Measurements from ENCODE around the gene SYT3.

SYT3 gene

DNA sequence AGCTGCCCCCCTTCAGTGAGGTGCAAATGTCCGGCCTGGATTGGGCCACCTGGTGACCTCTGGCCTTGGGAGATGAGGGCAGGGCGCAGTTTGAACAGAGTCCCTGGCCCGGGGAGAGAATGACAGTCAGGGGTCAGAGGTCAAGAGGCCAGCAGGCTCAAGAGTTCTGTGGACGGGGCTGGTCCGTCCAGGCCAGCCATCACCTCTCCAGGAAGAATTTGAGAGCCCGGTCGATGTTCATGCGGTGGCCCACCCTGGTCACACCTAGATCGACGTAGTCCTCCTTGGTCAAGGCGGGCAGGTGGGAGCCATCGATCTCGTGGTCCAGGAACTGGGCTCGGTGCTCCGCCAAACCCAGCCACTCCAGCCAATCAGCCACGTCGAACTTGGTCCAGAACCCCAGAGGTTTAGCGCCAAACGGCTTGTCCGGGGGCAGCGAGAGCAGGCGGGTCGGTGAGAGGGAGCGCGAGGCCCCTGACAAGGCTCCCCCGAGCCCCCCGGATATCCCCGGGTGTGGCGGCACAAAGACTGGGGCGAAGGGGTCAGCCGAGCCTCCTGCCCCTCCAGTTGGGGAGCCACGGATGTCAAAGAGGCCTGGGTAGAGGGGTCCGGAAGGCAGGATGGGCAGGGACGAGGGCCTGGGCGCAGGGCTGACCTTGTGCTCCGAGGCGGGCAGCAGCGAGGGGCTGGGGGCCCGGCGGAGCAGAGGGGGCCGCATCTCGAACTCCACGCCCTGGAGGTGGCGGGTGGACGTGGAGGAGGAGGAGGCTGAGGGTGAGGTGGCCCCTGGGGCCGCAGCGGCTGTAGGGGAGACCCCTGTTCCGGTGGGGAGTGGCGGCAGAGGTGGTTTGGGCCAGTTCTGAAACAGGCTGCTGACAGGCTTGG lies 22.3 kb upstream of the SYT3 start:
- no peak for DNase-seq (ENCODE audit: low read depth in 2 of 2)

DNA sequence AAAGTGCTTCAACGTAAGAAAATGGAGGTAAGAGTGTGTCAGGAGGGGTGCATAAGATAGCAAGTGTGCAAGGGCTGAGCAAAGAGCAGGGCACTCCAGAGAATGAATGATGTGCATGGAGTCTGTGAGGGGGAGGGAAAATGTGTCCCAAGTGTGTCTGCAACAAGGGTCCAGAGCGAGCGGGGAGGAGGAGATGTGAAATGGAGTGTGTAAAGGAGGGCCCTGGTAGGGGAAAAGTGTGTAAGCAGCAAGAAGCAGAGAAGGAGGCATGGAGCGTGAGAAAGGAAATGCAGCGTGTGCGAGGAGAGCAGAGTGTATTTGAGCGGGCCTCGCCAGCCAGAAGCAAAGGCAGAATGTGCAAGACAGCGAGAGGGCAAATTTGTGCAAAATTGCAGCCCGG lies 21.3 kb upstream of the SYT3 start:
- no peak for DNase-seq (ENCODE audit: low read depth in 2 of 2)

- no peak for DNase-seq (ENCODE audit: low read depth in 2 of 2)
These were observed 20.3 kb upstream of the SYT3 start for GRCh38 chr19:50660088-50660366.

- DNase-seq (ENCODE audit: low read depth in 2 of 2): no peak
These were observed 19.8 kb upstream of the SYT3 start for GRCh38 chr19:50659318-50660087.

DNA sequence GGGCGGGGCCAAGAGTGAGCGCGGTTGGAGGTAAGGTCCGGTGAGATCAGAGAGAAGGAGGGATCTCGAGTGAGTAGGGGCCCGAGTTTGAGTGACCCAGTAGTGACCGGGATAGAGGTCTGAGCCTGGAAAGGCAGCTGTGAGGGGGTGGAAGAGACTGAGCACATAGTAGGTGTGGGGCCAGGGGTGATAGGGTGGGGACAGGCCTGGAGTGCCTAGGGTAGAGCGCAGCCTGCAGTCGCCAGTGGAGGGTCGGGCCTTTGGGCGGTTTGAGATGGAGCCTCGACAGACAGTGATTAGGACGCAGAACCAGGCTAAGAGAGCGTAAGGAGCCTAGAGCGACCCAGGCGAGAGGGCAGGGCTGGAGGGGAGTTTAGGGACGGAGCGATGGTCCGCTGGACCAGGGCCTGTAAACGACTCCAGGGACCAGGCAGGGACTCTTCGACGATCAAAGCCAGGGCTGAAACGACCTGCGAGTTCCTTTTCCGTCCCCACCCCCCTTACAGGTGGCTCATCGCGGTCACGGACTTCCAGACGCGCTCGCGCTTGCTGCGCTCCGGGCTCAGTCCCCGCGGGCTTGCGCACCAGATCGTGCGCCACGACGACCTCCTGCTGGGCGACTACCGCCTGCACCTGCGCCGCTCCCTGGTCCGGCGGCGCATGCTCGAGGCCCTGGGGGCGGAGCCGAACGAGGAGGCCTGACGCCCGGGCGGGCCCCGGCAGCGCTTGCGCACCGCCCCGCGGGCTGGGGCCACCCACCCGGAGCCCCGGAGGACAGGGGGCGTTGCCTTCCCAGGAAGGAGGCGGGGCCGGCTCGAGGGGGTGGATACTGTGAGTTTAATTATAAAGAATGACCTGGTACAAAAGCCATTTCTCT lies 19.0 kb upstream of the SYT3 start:
- peak in 1 of 2 experiments; percentile 34 for DNase-seq (ENCODE audit: low read depth in 2 of 2)

DNA sequence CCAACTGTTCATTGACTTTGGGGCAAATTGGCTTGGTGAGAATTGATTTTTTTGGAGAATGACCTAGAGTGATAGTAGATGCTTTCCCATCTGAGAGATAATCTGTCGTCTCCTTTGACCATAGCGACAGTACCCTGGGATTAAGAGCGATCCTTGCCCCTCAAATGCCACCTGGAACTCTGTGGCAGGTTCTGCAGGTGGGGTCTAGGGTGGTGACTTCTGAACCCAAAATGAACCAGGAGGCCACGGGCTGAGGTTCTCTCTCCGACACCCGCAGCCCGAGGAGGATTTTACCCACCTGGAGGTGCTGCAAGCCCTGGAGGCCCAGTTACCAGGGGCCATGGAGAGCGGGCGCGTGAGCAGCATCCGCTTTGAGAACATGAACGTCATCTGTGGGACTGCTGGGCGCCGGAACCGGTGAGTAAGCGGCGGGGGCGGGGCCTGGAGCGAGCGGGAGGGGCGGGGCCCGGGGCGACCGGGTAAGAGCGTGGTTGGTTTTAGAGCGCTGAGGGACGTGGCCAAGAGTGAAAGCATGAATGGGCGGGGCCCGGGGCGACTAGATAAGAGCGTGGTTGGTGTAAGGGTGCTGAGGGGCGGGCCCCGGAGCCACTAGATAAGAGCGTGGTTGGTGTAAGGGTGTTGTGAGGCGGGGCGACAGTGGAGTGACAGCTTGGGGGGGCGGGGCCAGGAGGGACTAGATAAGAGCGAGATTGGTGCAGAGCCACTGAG lies 18.2 kb upstream of the SYT3 start:
- DNase-seq (ENCODE audit: low read depth in 2 of 2): peak; percentile 96 to 97

DNA sequence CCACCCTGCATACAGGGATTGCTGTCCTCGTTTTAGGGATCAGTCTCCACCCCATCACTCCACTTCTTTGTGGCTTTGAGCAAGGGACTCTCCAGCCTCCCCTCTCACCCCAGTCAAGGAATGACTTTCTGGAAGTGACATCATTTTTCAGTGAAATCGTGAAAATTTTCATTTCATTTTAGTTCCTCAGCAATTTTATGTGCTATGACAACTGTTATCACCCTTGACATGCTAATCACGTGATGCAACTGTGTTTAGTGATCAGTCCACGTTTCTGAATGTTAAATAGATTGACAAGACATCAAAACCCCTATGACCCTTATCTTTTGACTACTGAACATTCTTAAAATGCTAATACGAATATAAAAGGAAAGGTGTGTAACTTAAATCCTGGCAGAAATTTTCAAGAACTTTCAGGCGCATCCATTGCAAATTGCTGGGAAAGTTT lies 17.6 kb upstream of the SYT3 start:
- DNase-seq (ENCODE audit: low read depth in 2 of 2): no peak

DNA sequence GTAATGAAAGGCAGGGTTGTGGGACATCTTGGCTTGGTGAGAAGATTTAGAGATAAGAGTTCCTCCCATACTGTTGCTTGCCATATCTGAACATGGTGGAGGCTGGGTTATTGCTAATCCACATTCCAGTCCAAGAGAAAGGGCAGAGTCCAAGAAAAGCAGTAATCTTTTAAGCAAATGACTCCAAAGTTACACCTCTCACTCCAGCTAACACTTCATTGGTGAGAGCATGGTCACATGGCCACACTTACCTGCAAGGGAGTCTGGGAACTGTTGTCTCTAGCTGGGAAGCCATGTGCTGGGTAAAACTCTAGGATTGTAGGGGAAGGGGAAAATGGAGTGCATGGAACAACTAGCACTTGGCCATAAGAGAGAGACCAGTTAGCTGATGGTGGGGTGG lies 15.2 kb upstream of the SYT3 start:
- DNase-seq (ENCODE audit: low read depth in 2 of 2): no peak

DNA sequence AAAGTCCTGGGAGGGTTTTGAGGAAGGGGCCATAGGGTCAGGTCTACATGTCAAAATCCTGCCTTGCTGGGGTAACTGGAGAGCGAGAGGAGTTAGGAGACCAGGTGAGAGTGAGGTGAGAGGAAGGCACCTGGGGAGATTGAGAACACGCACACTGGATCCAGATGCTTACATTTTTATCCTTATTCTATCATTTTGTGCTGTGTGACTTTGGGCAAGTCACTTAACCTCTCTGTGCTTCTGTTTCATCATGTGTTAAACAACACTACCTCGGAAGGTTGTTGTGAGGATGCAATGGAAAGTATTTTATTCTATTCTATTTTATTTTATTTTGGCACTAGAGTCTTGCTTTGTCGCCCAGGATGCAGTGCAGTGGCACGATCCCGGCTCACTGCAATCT lies 13.0 kb upstream of the SYT3 start:
- DNase-seq (ENCODE audit: low read depth in 2 of 2): no peak

- DNase-seq (ENCODE audit: low read depth in 2 of 2): no peak
These were observed 11.5 kb upstream of the SYT3 start for GRCh38 chr19:50651174-50651573.

GRCh38 chr19:50649433-50650391 lies 10.0 kb upstream of the SYT3 start, which contains the start of gene C19orf81:
TSS of gene C19orf81 (plus strand) at chr19:50649445. CDS start at chr19:50649445, 0 bp downstream.
- DNase-seq (ENCODE audit: low read depth in 2 of 2): no peak

DNA sequence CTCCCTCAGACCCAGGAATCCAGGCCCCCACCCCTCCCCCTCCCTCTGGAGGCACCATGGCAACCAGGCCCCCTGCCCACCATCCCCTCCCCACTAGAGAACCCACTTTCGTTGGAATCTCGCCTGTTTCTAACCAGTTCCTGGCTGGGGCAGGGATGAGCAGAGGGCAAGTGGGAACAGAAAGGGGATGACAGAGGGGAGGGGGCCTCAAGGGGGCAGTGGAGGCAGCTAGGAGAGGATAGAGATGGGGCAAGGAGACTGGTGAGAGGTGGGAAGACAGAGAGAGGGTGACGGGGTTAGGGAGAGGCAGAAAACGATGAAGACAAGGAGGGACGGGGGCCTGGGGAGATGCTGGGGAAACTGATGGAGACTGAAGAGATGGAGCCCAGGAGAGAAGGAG lies 9.0 kb upstream of the SYT3 start:
- no peak for DNase-seq (ENCODE audit: low read depth in 2 of 2)

DNA sequence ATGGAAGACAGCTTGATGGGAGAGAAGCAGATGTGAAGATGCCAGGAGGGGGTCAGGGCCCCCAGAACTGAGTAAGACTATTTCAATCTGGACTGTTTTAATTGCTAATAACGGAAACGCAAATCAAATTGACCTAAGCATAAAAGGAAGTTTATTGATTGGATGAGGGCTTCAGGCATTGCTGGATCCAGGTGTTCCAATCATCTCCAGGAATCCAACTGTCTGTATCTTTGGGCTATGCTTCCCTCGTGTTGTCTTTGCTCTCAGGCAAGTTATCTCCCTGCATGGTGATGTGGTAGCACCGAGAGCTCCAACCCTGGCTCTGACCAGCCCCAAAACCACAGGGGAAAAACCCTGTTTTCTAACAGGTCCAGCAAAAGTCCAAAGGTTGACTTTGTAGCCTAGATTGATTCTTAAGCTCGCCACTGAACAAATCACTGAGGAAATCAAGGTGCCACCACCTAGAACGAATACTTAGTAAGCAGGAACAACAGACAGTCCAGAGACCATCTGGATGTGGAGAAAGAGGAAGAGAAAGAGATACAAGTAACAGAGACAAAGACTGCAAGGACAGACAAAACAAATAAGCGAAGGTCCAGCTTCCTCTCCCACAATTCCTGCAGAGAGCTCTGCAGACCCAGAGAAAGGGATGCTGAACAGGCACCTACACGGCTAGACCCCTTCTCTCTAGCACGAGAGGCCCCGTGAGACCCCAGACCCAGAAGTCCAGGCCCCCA lies 8.4 kb upstream of the SYT3 start:
- DNase-seq (ENCODE audit: low read depth in 2 of 2): no peak

GRCh38 chr19:50646074-50646807 lies 6.6 kb upstream of the SYT3 start:
- DNase-seq (ENCODE audit: low read depth in 2 of 2): peak in 1 of 2 experiments; percentile 11

DNA sequence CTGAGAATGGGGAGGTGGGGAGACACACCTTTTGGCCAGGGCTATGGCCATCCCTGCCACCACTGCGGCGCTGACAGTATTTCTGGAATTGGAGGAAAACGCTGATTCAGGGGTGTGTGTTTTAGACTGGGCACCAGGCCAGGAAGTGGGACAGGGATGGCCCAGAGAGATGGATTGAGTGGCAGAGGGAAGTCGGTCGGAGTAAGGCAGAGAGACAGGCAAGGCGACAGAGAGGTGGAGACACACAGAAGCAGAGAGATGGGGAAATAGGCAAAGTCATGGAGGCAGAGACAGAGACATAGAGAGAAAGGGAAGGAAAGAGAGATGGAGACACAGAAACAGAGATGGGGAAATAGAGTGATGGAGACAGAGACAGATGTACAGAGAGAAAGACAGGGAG lies 5.4 kb upstream of the SYT3 start:
- no peak for DNase-seq (ENCODE audit: low read depth in 2 of 2)

DNA sequence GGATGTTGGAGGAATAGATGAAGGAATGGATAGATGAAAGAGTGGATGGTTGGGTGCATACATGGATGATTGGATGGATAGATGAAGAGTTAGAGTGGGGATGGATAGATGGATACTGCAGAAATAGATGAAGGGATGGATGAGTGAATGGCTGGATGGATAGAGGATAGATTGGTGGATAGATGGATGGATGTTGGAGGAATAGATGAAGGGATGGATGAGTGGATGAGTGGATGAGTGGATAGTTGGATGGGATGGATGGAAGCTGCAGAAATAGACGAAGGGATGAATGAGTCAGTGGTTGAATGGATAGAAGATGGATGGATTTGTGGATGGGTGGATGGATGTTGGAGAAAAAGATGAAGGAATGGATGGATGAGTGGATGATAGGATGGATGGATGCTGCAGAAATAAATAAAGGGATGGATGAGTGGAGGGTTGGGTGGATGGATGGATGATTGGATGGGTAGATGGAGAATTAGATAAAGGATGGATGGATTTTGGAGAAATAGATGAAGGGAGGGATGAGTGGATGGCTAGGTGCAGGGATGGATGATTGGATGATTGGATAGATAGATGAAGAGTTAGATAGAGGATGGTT lies 4.7 kb upstream of the SYT3 start:
- DNase-seq (ENCODE audit: low read depth in 2 of 2): no peak

GRCh38 chr19:50640368-50640767 lies 687 bp upstream of the SYT3 start:
- no peak for DNase-seq (ENCODE audit: low read depth in 2 of 2)

DNA sequence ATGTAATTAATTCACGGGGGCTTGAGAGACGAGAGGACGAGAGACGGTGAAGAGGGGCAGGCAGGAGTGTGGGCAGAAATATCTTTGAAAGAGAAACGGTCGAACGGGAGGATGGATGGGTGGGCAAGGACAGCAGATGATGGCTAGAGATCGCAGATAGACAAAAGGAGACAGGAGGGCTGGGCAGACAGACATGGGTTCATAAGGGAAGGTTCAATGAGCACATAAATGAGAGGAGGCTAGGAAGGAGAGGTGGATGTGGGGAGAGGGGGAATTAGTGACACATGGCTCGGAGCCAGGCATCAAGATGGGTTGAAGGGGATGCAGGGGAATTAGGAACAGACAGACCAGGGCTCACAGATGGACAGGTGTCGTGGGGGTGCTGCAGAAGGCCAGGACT lies 1.1 kb downstream of the SYT3 start:
- DNase-seq (ENCODE audit: low read depth in 2 of 2): no peak
